ES-I3 (cell line): ENCODE results near the gene LRCOL1.

Experiments
- H3K36me3 ChIP-seq: 2 replicates; pipeline ENCODE4 v1.6.1; 2013; ENCODE audit warnings: mild to moderate bottlenecking, low read length, control low read depth, moderate library complexity; ENCODE audit not compliant: insufficient read depth
- H3K4me1 ChIP-seq: 2 replicates; pipeline ENCODE4 v1.6.1; 2013; ENCODE audit warnings: mild to moderate bottlenecking, control low read depth, low read length; ENCODE audit not compliant: insufficient read depth
- H3K9ac ChIP-seq: 2 replicates; pipeline ENCODE4 v1.6.1; 2013; ENCODE audit warnings: low read depth, mild to moderate bottlenecking, low read length, moderate library complexity
- H3K9me3 ChIP-seq: 2 replicates; pipeline ENCODE4 v1.6.1; 2013; ENCODE audit warnings: mild to moderate bottlenecking, low read length, moderate library complexity; ENCODE audit not compliant: control insufficient read depth, insufficient read depth

The LRCOL1 gene

DNA sequence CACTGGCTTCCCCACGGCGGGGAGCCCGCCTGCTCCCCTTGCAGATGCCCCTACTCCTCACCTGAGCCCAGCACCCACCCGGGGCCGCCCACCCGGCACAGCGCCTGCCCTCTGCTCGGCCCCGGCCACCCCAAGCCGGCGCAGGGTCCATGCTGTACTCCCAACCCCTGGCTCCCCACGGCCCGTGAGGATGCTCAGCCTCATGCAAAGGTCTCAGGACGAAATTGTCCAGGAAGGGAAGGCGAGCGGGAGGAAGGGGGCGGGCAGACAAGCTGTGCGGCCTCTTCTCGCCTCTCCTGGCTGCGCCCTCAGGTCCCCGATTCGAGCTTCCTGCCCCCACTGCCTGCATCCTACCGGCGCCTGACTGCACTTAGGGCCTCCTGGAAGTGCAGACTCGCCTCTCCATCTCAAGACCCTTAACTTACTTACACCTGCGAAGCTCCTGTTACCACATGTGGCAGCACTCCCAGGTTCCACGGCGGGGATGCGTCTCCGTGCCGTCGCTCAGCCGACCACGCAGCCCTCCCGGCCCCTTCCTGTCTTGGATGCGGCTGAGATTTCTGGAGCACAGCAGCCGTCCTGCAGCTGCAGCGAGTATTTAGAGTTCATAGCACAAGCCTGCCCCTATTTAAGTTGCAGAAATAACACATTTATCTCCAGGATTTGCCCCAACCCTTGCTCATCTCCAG, 18.0 kb downstream of the LRCOL1 start:
- H3K9ac ChIP-seq: no peak overlapping the region
- H3K9me3 ChIP-seq: no peaks in the 10 kb centered on the region
- no peaks in the 10 kb centered on the region for H3K36me3 ChIP-seq
- peaks cover 4% of the 10 kb centered on the region; the same call in 1 of the 2 replicates for H3K4me1 ChIP-seq

DNA sequence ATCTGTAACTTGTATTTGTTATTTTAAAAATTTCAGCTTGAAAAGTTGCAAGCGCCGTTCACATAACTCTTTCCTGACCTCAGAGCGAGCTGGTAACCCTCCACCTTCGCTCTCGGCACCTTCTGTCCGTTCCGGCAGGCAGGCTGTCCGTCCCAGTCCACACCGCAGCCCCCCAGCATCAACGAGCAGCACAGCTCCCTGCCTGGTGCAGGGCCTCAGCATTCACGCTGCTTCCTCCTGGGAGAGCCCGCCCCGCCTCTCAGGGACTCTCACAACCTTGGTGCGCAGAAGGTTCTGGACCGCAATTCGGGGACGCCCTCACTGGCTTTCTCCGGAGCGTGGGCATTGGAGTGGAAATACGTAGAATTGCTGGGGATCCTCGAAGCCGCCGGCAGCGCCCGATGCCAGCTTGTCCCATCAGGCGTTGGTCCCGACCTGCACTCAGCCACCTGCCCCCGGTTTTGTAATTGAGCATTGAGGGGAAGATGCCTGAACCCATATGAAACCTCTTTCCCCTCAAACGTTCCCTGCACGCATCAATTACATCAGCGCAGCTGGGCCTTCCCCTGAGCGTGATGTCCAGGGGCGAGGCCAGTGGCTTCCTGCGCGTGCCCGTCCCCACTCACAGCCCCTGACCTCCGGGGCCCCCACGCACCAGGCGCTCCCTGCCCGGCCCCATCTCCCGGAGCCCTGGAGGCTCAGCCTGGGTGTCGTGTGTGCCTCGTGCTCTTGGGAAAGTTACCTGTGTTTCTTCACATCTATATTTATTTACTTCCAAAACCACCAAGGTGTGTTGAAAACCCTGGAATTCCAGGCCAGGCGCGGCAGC, 19.1 kb downstream of the LRCOL1 start:
- Histone ChIP-seq H3K36me3 (no peaks in the 10 kb centered on the region), H3K9me3 (no peaks in the 10 kb centered on the region), H3K9ac (no peak overlapping the region), H3K4me1 (peaks cover 4% of the 10 kb centered on the region; the same call in 1 of the 2 replicates)

DNA sequence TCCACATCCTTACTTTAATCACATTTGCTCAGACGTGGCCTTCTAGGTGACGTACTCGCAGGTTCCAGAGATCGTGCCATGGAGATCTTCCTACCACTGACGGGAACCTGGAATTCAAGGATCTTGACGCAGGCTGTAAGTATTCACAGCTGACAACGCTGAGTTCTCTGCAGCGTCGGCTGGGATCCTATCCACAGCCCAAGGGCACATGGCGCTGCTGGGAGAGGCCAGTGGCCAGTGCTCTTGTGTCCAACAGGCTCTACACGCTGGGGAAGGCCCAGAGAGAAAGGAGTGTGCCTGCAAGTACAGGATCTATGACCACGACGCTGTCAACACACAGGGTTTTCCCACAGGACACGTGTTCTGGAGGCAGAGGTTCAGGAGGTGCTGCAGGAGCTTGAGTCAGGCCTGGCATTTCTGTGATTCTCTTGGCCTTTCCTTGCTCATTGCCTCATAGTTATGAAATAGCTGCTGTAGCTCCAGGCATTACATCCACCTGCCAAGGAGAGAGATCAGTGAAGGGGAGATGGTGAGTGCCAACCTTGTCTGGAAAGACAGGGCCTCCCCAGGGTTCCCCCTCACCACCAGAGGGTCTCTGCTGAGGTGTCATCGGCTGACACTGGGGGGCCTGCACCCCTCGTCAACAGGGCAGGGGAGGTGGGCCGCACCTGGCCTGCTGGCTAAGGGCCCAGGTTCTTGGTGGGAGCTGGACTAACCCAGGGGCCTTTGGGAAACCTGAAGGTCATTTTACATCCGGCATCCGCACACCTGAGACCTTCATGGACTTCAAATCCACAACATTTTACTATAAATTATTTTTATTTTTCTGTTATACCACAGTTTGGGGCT, 21.3 kb downstream of the LRCOL1 start:
- H3K9ac ChIP-seq: no peak overlapping the region
- H3K4me1 ChIP-seq: no peaks in the 10 kb centered on the region
- H3K36me3 ChIP-seq: no peaks in the 10 kb centered on the region
- no peaks in the 10 kb centered on the region for H3K9me3 ChIP-seq

DNA sequence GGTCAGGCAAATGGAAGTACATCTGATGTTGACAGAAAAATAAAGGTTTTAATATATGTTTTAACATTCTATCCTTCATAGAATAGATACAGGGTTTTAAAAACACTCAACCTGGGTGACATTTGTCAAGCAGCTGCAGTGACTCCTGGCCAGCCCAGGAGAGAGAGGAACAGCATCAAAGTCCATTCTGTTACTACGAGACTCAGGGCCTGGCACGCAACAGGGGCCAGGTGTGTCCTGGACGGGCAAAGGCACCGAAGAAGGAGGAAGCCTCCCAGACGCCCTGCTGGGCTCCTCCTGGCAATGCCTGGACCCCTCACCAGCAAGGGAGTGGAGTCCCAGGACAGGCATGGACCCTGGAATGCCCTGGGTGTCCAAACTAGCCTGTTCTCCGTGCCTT, 22.1 kb downstream of the LRCOL1 start:
- H3K36me3 ChIP-seq: no peaks in the 10 kb centered on the region
- H3K9ac ChIP-seq: no peak overlapping the region
- H3K4me1 ChIP-seq: no peaks in the 10 kb centered on the region
- H3K9me3 ChIP-seq: no peaks in the 10 kb centered on the region

DNA sequence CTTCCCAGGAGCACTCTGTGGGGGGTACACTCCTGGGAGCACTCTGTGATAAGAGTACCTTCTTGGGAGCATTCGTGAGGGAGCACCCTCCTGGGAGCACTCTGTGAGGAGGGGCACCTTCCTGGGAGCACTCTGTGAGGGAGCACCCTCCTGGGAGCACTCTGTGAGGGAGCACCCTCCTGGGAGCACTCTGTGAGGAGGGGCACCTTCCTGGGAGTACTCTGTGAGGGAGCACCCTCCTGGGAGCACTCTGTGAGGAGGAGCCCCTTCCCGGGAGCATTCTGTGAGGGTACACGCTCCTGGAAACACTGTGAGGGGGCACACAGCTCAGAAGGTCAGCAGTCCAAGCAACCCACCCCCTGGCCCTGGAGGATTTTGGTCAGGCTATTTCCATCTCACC, 22.6 kb downstream of the LRCOL1 start:
- no peaks in the 10 kb centered on the region for H3K36me3 ChIP-seq
- no peaks in the 10 kb centered on the region for H3K9me3 ChIP-seq
- H3K4me1 ChIP-seq: no peaks in the 10 kb centered on the region
- no peak overlapping the region for H3K9ac ChIP-seq

DNA sequence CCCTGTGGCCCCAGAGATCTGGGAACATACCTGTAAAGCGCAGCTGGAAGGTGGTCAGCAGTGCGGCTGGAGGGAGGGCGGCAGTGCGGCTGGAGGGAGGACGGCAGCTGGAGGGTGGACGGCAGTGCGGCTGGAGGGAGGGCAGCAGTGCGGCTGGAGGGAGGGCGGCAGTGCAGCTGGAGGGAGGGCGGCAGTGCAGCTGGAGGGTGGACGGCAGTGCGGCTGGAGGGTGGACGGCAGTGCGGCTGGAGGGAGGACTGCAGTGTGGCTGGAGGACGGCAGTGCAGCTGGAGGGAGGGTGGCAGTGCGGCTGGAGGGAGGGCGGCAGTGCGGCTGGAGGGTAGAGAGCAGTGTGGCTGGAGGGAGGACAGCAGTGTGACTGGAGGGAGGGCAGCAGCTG, 23.5 kb downstream of the LRCOL1 start:
- Histone ChIP-seq H3K9ac (no peak overlapping the region), H3K4me1 (no peaks in the 10 kb centered on the region), H3K9me3 (no peaks in the 10 kb centered on the region), H3K36me3 (no peaks in the 10 kb centered on the region)

DNA sequence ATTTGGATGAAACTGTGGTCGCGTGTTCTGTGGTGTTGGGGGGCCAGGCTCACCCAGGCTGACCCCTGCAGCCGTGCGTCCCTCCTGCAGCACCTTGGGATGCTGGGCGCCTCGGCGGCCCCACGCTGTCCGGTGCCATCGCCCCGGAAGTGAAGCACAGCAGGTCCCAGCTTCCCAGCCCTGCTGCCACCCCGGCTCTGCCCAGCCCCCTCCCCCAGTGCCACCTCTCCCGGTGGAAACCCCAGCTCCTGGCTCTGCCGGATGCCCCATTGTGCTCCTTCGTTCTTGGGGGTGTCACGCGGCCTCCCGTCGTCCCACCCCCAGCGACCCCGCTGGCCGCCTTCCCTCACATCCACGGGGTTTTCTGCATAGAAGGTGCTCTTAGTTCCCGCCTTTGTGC, 25.2 kb downstream of the LRCOL1 start:
- Histone ChIP-seq H3K9me3 (no peaks in the 10 kb centered on the region), H3K9ac (no peak overlapping the region), H3K36me3 (no peaks in the 10 kb centered on the region; the same call in 1 of the 2 replicates), H3K4me1 (no peaks in the 10 kb centered on the region)

DNA sequence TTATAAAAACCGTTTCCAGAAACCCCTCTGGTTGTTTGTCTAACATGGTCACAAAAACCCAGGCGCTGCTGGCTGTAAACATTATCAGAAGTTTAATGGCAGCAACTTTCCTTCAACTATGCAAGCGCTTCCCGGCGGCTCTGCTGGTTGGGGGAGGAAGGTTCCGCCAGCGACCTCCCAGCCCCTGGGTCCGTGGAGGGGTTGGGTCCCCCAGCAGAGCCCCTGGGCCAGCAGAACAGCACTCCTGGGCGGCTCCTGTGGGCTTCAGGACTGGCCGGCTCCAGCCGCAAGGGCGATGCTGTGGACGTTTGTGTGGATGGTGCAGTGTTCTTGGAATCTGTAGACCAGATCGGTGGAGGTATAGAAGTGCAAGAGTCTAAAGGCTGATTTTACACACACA, 26.0 kb downstream of the LRCOL1 start:
- no peak overlapping the region for H3K9ac ChIP-seq
- H3K36me3 ChIP-seq: no peaks in the 10 kb centered on the region; the same call in 1 of the 2 replicates
- no peaks in the 10 kb centered on the region for H3K4me1 ChIP-seq
- no peaks in the 10 kb centered on the region for H3K9me3 ChIP-seq

DNA sequence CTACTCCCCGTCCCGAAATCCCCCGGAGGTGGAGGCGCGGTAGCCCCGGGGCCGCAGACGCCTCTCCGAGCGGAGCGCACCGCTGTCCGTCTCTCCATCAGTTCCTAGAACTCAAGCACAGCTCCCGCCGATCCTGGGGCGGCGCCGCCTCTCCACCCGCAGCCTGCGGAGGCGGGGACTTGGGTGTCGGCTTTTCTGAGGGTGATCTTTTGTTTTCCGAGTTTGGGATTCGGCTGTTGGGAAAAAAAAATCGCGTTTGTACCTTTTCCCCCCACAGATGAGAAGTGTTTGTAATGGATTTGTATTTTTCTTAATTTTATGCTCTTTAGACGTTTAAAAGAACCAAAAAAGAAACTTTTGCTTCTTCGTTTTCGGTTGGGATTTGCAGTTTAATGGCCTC, 26.6 kb downstream of the LRCOL1 start:
- H3K9ac ChIP-seq: peak overlapping the region; percentile 58; the same call in 1 of the 2 replicates
- no peaks in the 10 kb centered on the region; the same call in 1 of the 2 replicates for H3K36me3 ChIP-seq
- H3K9me3 ChIP-seq: no peaks in the 10 kb centered on the region
- no peaks in the 10 kb centered on the region for H3K4me1 ChIP-seq

DNA sequence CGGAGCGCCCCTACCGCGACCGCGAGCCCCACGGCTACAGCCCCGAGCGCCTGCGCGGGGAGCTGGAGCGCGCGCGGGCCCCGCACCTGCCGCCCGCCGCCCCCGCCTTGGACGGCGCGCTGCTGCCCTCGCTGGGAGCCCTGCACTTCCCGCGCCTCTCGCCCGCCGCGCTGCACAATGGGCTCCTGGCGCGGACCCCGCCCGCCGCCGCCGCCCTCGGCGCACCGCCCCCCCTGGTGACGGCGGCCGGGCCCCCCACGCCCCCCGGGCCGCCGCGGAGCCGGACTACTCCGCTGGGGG, 27.0 kb downstream of the LRCOL1 start:
- Histone ChIP-seq H3K4me1 (no peaks in the 10 kb centered on the region), H3K9me3 (no peaks in the 10 kb centered on the region), H3K36me3 (no peaks in the 10 kb centered on the region; the same call in 1 of the 2 replicates), H3K9ac (peak overlapping the region; percentile 58; the same call in 1 of the 2 replicates)

DNA sequence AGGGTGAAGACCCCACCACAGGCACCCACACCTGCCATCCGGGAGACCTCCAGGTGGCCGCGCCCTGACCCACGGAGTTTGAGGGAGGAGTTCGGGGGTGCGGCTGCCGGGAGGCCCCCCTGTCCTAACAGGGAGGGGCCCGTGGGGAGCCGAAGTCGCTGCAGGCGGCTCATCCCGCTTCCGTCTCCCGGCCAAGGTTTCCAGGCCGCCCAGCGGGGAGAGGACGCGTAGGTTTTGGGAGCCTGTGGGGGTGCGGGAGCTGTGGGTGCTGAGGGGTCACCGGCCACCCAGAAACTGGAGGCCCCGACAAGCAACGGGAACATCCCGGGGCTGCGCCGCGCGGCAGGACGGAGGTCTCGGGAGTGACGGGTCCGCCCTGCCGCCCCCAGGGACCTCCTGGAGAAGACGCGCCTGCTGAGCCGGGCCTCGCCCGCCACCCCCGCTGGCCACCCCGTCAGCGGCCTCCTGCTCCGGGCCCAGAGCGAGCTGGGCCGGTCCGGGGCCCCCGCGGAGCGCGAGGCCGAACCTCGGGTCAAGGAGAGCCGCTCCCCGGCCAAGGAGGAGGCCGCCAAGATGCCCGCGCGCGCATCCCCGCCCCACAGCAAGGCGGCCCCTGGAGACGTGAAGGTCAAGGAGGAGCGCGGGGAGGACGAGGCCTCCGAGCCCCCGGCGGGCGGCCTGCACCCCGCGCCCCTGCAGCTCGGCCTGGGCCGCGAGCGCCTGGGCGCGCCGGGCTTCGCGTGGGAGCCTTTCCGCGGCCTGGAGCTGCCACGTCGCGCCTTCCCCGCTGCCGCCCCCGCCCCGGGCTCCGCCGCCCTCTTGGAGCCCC, 27.6 kb downstream of the LRCOL1 start:
- Histone ChIP-seq H3K4me1 (no peaks in the 10 kb centered on the region), H3K36me3 (peaks cover 3% of the 10 kb centered on the region; the same call in 1 of the 2 replicates), H3K9ac (peak overlapping the region; percentile 58; the same call in 1 of the 2 replicates), H3K9me3 (no peaks in the 10 kb centered on the region)

DNA sequence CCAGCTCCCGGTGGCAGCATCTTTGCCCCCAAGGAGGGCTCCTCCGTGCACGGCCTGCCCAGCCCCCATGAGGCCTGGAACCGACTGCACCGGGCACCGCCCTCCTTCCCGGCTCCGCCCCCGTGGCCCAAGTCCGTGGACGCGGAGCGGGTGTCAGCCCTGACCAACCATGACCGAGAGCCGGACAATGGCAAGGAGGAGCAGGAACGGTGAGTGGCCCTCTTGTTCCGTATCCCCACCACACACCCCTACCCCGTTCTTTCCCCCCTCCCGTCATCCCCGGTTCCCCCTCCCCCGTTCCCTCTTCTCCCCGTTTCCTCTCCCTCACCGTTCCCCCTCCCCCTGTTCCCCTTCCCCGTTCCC, 28.3 kb downstream of the LRCOL1 start:
- no peaks in the 10 kb centered on the region for H3K9me3 ChIP-seq
- H3K9ac ChIP-seq: peak overlapping the region; percentile 58; the same call in 1 of the 2 replicates
- peaks cover 4% of the 10 kb centered on the region; the same call in 1 of the 2 replicates for H3K36me3 ChIP-seq
- H3K4me1 ChIP-seq: no peaks in the 10 kb centered on the region

DNA sequence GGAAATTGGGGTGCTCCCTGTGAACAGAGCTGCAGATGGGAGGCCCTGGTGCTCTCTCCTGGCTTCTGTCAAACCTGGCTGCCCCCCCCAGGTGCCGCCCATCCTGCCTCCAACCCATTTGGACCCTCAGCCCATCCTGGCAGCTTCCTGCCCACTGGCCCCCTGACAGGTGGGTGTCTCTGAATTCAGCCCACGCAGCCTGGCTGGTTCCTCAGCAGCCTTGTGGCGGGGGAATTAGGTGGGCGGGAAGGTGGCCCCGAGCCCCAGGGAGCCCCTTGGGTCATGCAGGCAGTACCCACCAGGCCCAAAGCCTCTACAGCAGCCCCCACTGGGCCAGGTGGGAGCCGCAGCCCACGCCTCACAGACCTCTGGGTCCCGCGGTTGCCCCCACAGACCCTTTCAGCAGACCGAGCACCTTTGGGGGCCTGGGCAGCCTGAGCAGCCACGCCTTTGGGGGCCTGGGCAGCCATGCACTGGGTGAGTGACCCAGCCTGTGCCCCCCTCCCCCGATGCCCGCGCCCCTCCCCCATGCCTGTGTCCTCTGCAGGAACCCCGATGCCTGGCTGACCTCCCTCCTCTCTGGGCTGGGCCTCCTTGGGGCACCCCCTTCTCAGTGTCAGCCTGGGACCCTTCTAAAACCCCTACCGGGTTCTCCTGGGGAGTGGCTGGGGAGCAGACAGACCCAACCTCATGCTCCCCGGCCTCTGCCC, 28.9 kb downstream of the LRCOL1 start:
- H3K9ac ChIP-seq: peak overlapping the region; percentile 6; the same call in 1 of the 2 replicates
- peaks cover 4% of the 10 kb centered on the region; the same call in 1 of the 2 replicates for H3K36me3 ChIP-seq
- H3K4me1 ChIP-seq: no peaks in the 10 kb centered on the region
- no peaks in the 10 kb centered on the region for H3K9me3 ChIP-seq
